A549 (cell line): ENCODE data around the gene ABCA5. TPM values are rescaled to one million over a fixed set of nuclear protein-coding genes. Genes with fewer than 3 reads are reported as not detected.
A peak's percentile ranks its signal among the peaks of the same experiment; 100 is the strongest.

Source experiments
- ATAC-seq, 2 experiments: fragments of 200-7000 bp in 1 of 2; fragments of >200 bp in 1 of 2; cut with Nextera tagmentation in 1 of 2; cut with Tn5 transposase in 1 of 2; 3 replicates each; pipeline versions ENCODE4 v1.8.0 to v1.9.1; 2018 to 2020; ENCODE audit warnings: mild to moderate bottlenecking in 1 of 2, moderate library complexity in 1 of 2
- CTCF ChIA-PET: fragments of 300-600 bp; sonication (Branson Sonifier 250); formaldehyde crosslinking; extraction: SDS; loops from one replicate; lab custom pipeline; 2021; ENCODE audit warnings: antibody characterized with exemption, inconsistent platforms; lab: Yijun Ruan, JAX
- POLR2A ChIA-PET: fragments of 350-600 bp; formaldehyde crosslinking; extraction: SDS; loops from one replicate; lab custom pipeline; 2021; ENCODE audit warnings: antibody characterized with exemption, inconsistent platforms; lab: Yijun Ruan, JAX
- DNase-seq, 2 experiments: peaks; one replicate each; pipeline versions ENCODE4 v3.0.0 to v3.0.0-alpha.2; 2011 to 2016; ENCODE audit warnings: low read depth in 1 of 2, low spot score in 1 of 2
- FAIRE-seq: peaks from 2 replicates; lab custom pipeline; 2011; peaks lifted over from hg19 to GRCh38; lab: Jason Lieb, UNC
- H3K27ac ChIP-seq, 2 experiments: fragments of >200 bp; sonication (Bioruptor Twin); formaldehyde crosslinking; 3 replicates each; pipeline ENCODE4 v1.5.1; 2016 to 2017
- H3K4me1 ChIP-seq: fragments of >200 bp; sonication (Bioruptor Twin); formaldehyde crosslinking; 3 replicates; pipeline ENCODE4 v1.6.1; 2016
- H3K4me2 ChIP-seq: fragments of >200 bp; sonication (Bioruptor Twin); formaldehyde crosslinking; 3 replicates; pipeline ENCODE4 v1.6.1; 2016
- H3K4me3 ChIP-seq: fragments of >200 bp; sonication (Bioruptor Twin); formaldehyde crosslinking; 3 replicates; pipeline ENCODE4 v1.5.1; 2016
- H3K9me3 ChIP-seq: fragments of >200 bp; sonication (Bioruptor Twin); formaldehyde crosslinking; 3 replicates; pipeline ENCODE4 v1.6.1; 2016
- BHLHE40 ChIP-seq: IDR thresholded peaks from 2 replicates; pipeline ENCODE4 v1.6.1; 2012; ENCODE audit warnings: low read depth, low read length, inconsistent platforms
- CHD2 ChIP-seq: fragments of 150-350 bp; IDR thresholded peaks from 2 replicates; pipeline ENCODE4 v1.6.1; 2014; ENCODE audit warnings: low read length; ENCODE audit not compliant: partially characterized antibody
- EHMT2 ChIP-seq: fragments of 200-600 bp; sonication (generic); IDR thresholded peaks from 2 replicates; pipeline ENCODE4 v1.6.1; 2016; ENCODE audit warnings: antibody characterized with exemption, low read depth, mild to moderate bottlenecking, moderate library complexity
- EP300 ChIP-seq, 2 experiments: fragments of >200 bp; sonication (Bioruptor Twin); formaldehyde crosslinking; IDR thresholded peaks; 2 replicates in 1 of 2; 3 replicates in 1 of 2; pipeline ENCODE4 v1.6.1; 2016 to 2017
- ESRRA ChIP-seq: fragments of 150-350 bp; IDR thresholded peaks from 2 replicates; pipeline ENCODE4 v1.6.1; 2014; ENCODE audit warnings: mild to moderate bottlenecking, low read length, borderline replicate concordance
- HDAC2 ChIP-seq: fragments of 200-600 bp; sonication (generic); IDR thresholded peaks from 2 replicates; pipeline ENCODE4 v1.6.1; 2016
- HOXA7 ChIP-seq: fragments of 250-450 bp; sonication (Bioruptor Pico); IDR thresholded peaks from 2 replicates; pipeline ENCODE4 v1.5.0; 2020; ENCODE audit warnings: mild to moderate bottlenecking, moderate library complexity
- JUN ChIP-seq, 2 experiments: fragments of >200 bp; sonication (Bioruptor Twin); formaldehyde crosslinking; IDR thresholded peaks; 2 replicates in 1 of 2; 3 replicates in 1 of 2; pipeline ENCODE4 v1.6.1; 2016 to 2017
- KDM5A ChIP-seq: fragments of 200-600 bp; sonication (generic); IDR thresholded peaks from 2 replicates; pipeline ENCODE4 v1.6.1; 2016; ENCODE audit warnings: antibody characterized with exemption, mild to moderate bottlenecking
- MAFK ChIP-seq: fragments of 450-650 bp; IDR thresholded peaks from 2 replicates; pipeline ENCODE4 v1.6.1; 2014; ENCODE audit not compliant: partially characterized antibody
- NFE2L2 ChIP-seq: fragments of 150-350 bp; conservative IDR thresholded peaks from 2 replicates; pipeline ENCODE4 v1.6.1; 2014; ENCODE audit warnings: low read length
- POLR2A ChIP-seq: IDR thresholded peaks from 2 replicates; pipeline ENCODE4 v1.6.1; 2012; ENCODE audit warnings: mild to moderate bottlenecking, low read length
- RARB ChIP-seq: fragments of 250-450 bp; sonication (Bioruptor Pico); IDR thresholded peaks from 2 replicates; pipeline ENCODE4 v1.8.0; 2021; ENCODE audit warnings: mild to moderate bottlenecking, moderate library complexity
- RFX5 ChIP-seq: fragments of 450-650 bp; IDR thresholded peaks from 2 replicates; pipeline ENCODE4 v1.7.1; 2014; ENCODE audit warnings: antibody characterized with exemption, mild to moderate bottlenecking, moderate library complexity
- ZFP36 ChIP-seq: fragments of 450-650 bp; IDR thresholded peaks from 2 replicates; pipeline ENCODE4 v1.6.1; 2014; ENCODE audit warnings: borderline replicate concordance; ENCODE audit not compliant: partially characterized antibody
- WGBS: methylation state at CpG from one replicate; pipeline ENCODE4 v1.1.6; 2017; ENCODE audit errors: missing lambda C conversion rate; 5-methylcytosine and 5-hydroxymethylcytosine counted together
- polyA plus RNA-seq, 4 experiments: library from polyadenylated mRNA; depleted of rRNA in 3 of 4; stranded (reverse); fragments of >200 nt; fragmentation: RNase III in 1 of 4; extraction: RNeasy Plus Mini Kit Qiagen cat#74134 plus additional on column Dnase treatment in 1 of 4; gene quantifications; 2 replicates in 3 of 4; 3 replicates in 1 of 4; pipeline ENCODE4 v1.2.3, GENCODE V29; 2011 to 2017
- TF ChIP-seq, protein P1 (sequence below): fragments of 150-350 bp; IDR thresholded peaks from 2 replicates; pipeline ENCODE4 v1.6.1; 2014; ENCODE audit warnings: low read depth, mild to moderate bottlenecking, low read length
- TF ChIP-seq, protein P2 (sequence below): IDR thresholded peaks from 2 replicates; pipeline ENCODE4 v1.6.1; 2012
- TF ChIP-seq, protein P3 (sequence below): IDR thresholded peaks from 2 replicates; pipeline ENCODE4 v1.6.1; 2012
- TF ChIP-seq, protein P4 (sequence below): fragments of 200-600 bp; sonication (generic); IDR thresholded peaks from 2 replicates; pipeline ENCODE4 v1.6.1; 2016; ENCODE audit warnings: antibody characterized with exemption, mild to moderate bottlenecking, moderate library complexity
- TF ChIP-seq, protein P5 (sequence below): fragments of >200 bp; sonication (Bioruptor Twin); formaldehyde crosslinking; IDR thresholded peaks from 3 replicates; pipeline ENCODE4 v1.6.1; 2016

The ABCA5 gene
- polyA plus RNA-seq, 2 of the 4 experiments (the other 2 are of a cell fraction) = 4.5 to 9.1 TPM

DNA sequence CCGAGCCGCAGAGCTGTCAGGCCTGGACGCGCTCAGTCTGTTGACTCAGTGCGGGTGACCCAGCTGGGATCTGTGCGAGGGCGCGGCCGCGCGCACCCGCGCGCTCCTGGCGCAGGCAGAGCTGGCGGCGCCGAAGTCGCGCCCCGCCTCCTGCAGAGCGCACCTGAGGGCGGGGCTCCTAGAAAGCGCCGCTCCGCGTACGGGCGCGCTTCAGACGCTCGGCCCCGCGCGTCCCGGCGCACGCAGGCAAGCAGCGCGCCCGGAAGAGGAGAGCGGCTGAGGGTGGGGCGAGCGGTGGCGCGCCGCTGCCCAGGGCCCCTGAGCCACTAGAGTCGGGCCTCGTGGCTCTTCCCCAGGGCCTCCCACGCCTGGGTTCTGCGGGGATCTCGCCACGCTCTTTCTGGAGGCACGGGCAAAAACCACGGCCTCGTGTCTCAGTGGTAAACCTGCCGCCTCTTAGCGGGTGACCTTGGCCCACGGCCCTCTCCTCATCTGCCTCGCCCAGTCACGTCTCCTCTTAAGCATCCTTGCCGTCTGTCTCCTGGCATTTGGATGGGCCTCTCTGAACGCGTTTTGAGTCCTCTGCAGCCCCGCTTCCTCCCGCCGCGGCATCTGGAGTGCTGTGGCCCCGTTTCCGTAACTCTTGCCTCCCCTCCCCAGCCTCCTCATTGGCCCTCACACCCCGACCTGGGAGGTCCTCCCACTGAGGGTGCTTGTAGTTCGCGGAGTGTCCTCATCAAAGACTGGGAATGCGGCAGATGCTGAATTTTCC, at the start of gene ABCA5 (continued):
- TF ChIP-seq RFX5 = no peak
- TF ChIP-seq, protein P1, sequence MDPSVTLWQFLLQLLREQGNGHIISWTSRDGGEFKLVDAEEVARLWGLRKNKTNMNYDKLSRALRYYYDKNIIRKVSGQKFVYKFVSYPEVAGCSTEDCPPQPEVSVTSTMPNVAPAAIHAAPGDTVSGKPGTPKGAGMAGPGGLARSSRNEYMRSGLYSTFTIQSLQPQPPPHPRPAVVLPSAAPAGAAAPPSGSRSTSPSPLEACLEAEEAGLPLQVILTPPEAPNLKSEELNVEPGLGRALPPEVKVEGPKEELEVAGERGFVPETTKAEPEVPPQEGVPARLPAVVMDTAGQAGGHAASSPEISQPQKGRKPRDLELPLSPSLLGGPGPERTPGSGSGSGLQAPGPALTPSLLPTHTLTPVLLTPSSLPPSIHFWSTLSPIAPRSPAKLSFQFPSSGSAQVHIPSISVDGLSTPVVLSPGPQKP = no peak
- TF ChIP-seq, protein P2, sequence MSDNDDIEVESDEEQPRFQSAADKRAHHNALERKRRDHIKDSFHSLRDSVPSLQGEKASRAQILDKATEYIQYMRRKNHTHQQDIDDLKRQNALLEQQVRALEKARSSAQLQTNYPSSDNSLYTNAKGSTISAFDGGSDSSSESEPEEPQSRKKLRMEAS = peak; percentile 92
- TF ChIP-seq EHMT2 = no peak
- TF ChIP-seq HDAC2 = peak; percentile 20; the same call in 1 of the 2 replicates
- TF ChIP-seq, protein P3, sequence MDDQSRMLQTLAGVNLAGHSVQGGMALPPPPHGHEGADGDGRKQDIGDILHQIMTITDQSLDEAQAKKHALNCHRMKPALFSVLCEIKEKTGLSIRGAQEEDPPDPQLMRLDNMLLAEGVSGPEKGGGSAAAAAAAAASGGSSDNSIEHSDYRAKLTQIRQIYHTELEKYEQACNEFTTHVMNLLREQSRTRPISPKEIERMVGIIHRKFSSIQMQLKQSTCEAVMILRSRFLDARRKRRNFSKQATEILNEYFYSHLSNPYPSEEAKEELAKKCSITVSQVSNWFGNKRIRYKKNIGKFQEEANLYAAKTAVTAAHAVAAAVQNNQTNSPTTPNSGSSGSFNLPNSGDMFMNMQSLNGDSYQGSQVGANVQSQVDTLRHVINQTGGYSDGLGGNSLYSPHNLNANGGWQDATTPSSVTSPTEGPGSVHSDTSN = peak; percentile 37; the same call in 1 of the 2 replicates
- TF ChIP-seq JUN (IDR thresholded peaks at IDR 0.05) = peak; percentile 56 to 86; a peak in 3 of 5 replicates
- no peak for TF ChIP-seq MAFK
- peak; percentile 90 for TF ChIP-seq POLR2A
- TF ChIP-seq, all 56 proteins: peak for 14

DNA sequence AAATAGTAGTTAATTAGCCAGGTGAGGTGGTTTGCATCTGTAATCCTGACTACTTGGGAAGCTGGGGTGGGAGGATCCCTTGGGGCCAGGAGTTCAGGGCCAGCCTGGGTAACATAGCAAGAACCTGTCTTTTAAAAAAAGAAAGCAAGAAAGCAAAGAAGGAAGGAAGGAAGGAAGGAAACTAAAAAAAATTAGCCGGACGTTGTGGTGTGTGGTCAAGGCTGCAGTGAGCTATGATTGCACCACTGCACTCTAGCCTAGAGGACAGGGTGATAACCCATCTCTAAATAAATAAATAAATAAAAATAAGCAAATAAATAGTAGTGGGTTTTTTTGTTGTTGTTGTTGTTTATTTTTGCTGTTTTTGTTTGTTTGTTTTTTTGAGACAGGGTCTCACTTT, 48.3 kb upstream of the ABCA5 start:
- DNase-seq (no peak), FAIRE-seq (no peak), ATAC-seq (no peak)
- Histone ChIP-seq H3K4me1 (no peaks in the 10 kb centered on the region), H3K4me2 (no peak overlapping the region), H3K4me3 (no peak overlapping the region), H3K9me3 (no peaks in the 10 kb centered on the region), H3K27ac (no peak overlapping the region)
- 91% methylated on average over 2 of the region's 2 CpGs for WGBS
- ChIA-PET CTCF (interaction anchor here (0.6 to 1.2 kb wide), 2 partner anchors 20 to 27 kb away, joined by 3 to 4 read pairs; no protein-coding TSS in a partner anchor), POLR2A (no interaction called here)
- TF ChIP-seq POLR2A (no peak), HOXA7 (CRISPR knock-in tag) (no peak), NFE2L2 (no peak), ZFP36 (no peak), ESRRA (no peak), CHD2 (no peak), KDM5A (no peak), BHLHE40 (no peak), EP300 (IDR thresholded peaks at IDR 0.05) (no peak)
- TF ChIP-seq, protein P4, sequence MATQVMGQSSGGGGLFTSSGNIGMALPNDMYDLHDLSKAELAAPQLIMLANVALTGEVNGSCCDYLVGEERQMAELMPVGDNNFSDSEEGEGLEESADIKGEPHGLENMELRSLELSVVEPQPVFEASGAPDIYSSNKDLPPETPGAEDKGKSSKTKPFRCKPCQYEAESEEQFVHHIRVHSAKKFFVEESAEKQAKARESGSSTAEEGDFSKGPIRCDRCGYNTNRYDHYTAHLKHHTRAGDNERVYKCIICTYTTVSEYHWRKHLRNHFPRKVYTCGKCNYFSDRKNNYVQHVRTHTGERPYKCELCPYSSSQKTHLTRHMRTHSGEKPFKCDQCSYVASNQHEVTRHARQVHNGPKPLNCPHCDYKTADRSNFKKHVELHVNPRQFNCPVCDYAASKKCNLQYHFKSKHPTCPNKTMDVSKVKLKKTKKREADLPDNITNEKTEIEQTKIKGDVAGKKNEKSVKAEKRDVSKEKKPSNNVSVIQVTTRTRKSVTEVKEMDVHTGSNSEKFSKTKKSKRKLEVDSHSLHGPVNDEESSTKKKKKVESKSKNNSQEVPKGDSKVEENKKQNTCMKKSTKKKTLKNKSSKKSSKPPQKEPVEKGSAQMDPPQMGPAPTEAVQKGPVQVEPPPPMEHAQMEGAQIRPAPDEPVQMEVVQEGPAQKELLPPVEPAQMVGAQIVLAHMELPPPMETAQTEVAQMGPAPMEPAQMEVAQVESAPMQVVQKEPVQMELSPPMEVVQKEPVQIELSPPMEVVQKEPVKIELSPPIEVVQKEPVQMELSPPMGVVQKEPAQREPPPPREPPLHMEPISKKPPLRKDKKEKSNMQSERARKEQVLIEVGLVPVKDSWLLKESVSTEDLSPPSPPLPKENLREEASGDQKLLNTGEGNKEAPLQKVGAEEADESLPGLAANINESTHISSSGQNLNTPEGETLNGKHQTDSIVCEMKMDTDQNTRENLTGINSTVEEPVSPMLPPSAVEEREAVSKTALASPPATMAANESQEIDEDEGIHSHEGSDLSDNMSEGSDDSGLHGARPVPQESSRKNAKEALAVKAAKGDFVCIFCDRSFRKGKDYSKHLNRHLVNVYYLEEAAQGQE = no peak

DNA sequence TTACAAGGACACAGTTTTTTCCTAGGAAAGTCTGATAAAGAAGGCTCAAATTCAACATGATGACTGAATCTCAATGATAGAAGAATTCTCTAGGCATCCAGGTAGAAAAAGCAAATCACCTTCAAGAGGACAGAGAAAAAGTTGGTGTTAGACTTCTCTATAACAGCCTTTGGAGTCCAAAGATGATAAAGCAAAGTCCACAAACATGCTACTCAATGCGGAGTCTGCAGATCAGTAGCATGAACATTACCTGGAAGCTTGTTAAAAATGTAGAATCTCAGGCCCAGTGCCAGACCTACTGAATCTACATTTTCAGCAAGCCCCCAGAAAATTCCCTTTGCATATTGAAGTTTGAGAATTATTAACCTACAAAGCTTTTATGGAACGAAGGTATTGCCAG, 46.1 kb upstream of the ABCA5 start:
- TF ChIP-seq KDM5A (no peak), RARB (CRISPR knock-in tag) (no peak)
- TF ChIP-seq, protein P5, sequence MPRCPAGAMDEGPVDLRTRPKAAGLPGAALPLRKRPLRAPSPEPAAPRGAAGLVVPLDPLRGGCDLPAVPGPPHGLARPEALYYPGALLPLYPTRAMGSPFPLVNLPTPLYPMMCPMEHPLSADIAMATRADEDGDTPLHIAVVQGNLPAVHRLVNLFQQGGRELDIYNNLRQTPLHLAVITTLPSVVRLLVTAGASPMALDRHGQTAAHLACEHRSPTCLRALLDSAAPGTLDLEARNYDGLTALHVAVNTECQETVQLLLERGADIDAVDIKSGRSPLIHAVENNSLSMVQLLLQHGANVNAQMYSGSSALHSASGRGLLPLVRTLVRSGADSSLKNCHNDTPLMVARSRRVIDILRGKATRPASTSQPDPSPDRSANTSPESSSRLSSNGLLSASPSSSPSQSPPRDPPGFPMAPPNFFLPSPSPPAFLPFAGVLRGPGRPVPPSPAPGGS = no peak
- TF ChIP-seq, all 56 proteins: peak for 0
- POLR2A ChIA-PET = no interaction called here
- Histone ChIP-seq H3K4me1 (no peaks in the 10 kb centered on the region), H3K9me3 (no peaks in the 10 kb centered on the region), H3K4me3 (no peak overlapping the region), H3K27ac (no peak overlapping the region), H3K4me2 (no peak overlapping the region)
- DNase-seq (no peak), FAIRE-seq (peak; percentile 51), ATAC-seq (no peak)
- CTCF ChIA-PET = interaction anchor here (1.0 to 1.4 kb wide), 2 partner anchors 17 to 22 kb away, joined by 3 read pairs; no protein-coding TSS in a partner anchor
- WGBS = 76% methylated on average over 2 of the region's 2 CpGs
